SK-N-SH (cell line): ENCODE measurements around the gene SCN3A. TPM values are rescaled to one million over a fixed set of nuclear protein-coding genes. Genes with fewer than 3 reads are reported as not detected.
A peak's percentile ranks its signal among the peaks of the same experiment; 100 is the strongest.

Experiments used
- CTCF ChIA-PET: fragments of 300-600, 350-600 bp; formaldehyde crosslinking; extraction: SDS; loops from one replicate; lab custom pipeline; 2021; lab: Yijun Ruan, JAX
- POLR2A ChIA-PET: fragments of 350-600 bp; sonication (Branson Sonifier 250); formaldehyde crosslinking; extraction: SDS; loops from one replicate; lab custom pipeline; 2020; ENCODE audit warnings: antibody characterized with exemption, inconsistent platforms; lab: Yijun Ruan, JAX
- DNase-seq: peaks from one replicate; pipeline ENCODE4 v3.0.0; 2012
- H2AFZ ChIP-seq: fragments of 200-600 bp; sonication (generic); 2 replicates; pipeline ENCODE4 v1.8.1; 2016; ENCODE audit warnings: antibody characterized with exemption, mild to moderate bottlenecking, low read depth
- H3F3A ChIP-seq: fragments of 200-600 bp; sonication (generic); replicated peaks from 2 replicates; pipeline ENCODE3; 2016; ENCODE audit warnings: antibody characterized with exemption, mild to moderate bottlenecking; ENCODE audit not compliant: insufficient read depth
- H3K27ac ChIP-seq, 2 experiments: fragments of 200-500 bp in 1 of 2; fragments of 200-600 bp in 1 of 2; sonication (Bioruptor generic) in 1 of 2; sonication (generic), shearing (Covaris generic) in 1 of 2; 2 replicates each; pipeline versions ENCODE4 v1.5.1 to v1.6.1; 2014 to 2016; ENCODE audit warnings: low read depth in 2 of 2, inconsistent platforms in 1 of 2, low read length in 1 of 2, mild to moderate bottlenecking in 1 of 2, mixed read lengths in 1 of 2
- H3K27me3 ChIP-seq: fragments of 200-600 bp; sonication (generic), shearing (Covaris generic); 2 replicates; pipeline ENCODE4 v1.6.1; 2016; ENCODE audit warnings: mixed run types; ENCODE audit not compliant: insufficient read depth
- H3K36me3 ChIP-seq, 2 experiments: fragments of 200-500 bp in 1 of 2; fragments of 200-600 bp in 1 of 2; sonication (Bioruptor generic) in 1 of 2; sonication (generic) in 1 of 2; replicated peaks in 1 of 2; 2 replicates each; pipeline versions ENCODE3 to v1.5.1; 2014 to 2016; ENCODE audit warnings: low read length in 1 of 2, mild to moderate bottlenecking in 1 of 2; ENCODE audit not compliant: insufficient read depth in 2 of 2, control insufficient read depth in 1 of 2
- H3K4me1 ChIP-seq, 2 experiments: fragments of 200-500 bp in 1 of 2; fragments of 200-600 bp in 1 of 2; sonication (Bioruptor generic) in 1 of 2; sonication (generic), shearing (Covaris generic) in 1 of 2; 2 replicates each; pipeline versions ENCODE4 v1.5.1 to v1.6.1; 2014 to 2016; ENCODE audit warnings: low read depth in 1 of 2, low read length in 1 of 2, mixed run types in 1 of 2; ENCODE audit not compliant: insufficient read depth in 2 of 2, control insufficient read depth in 1 of 2
- H3K4me2 ChIP-seq: fragments of 200-600 bp; sonication (generic), shearing (Covaris generic); 2 replicates; pipeline ENCODE4 v1.6.1; 2017; ENCODE audit warnings: mixed run types
- H3K4me3 ChIP-seq, 2 experiments: fragments of 200-500 bp in 1 of 2; fragments of 200-600 bp in 1 of 2; sonication (Bioruptor generic) in 1 of 2; sonication (generic), shearing (Covaris generic) in 1 of 2; 2 replicates each; pipeline versions ENCODE4 v1.5.1 to v1.8.1; 2014 to 2016; ENCODE audit warnings: low read depth in 2 of 2, inconsistent platforms in 1 of 2, low read length in 1 of 2, mild to moderate bottlenecking in 1 of 2, mixed read lengths in 1 of 2, moderate library complexity in 1 of 2
- H3K79me2 ChIP-seq: fragments of 200-600 bp; sonication (generic); 2 replicates; pipeline ENCODE4 v1.8.1; 2017; ENCODE audit warnings: mild to moderate bottlenecking; ENCODE audit not compliant: insufficient read depth
- H3K9ac ChIP-seq: fragments of 200-600 bp; sonication (generic); 2 replicates; pipeline ENCODE4 v1.6.1; 2017; ENCODE audit warnings: mixed run types
- H3K9me2 ChIP-seq: fragments of 200-600 bp; sonication (generic); 2 replicates; pipeline ENCODE4 v1.6.1; 2017; ENCODE audit warnings: mixed run types
- H3K9me3 ChIP-seq: fragments of 200-600 bp; sonication (generic); 2 replicates; pipeline ENCODE4 v1.6.1; 2017; ENCODE audit warnings: mixed run types, mild to moderate bottlenecking, moderate library complexity
- H4K20me1 ChIP-seq: fragments of 200-600 bp; sonication (generic); 2 replicates; pipeline ENCODE4 v1.6.1; 2017; ENCODE audit warnings: mild to moderate bottlenecking, mixed run types; ENCODE audit not compliant: insufficient read depth
- EP300 ChIP-seq, 2 experiments: IDR thresholded peaks; 2 replicates each; pipeline versions ENCODE4 v1.4.0 to v1.6.1; 2012; ENCODE audit warnings: borderline replicate concordance in 1 of 2, low read depth in 1 of 2, low read length in 1 of 2
- MXI1 ChIP-seq: IDR thresholded peaks from 2 replicates; pipeline ENCODE4 v1.6.1; 2012; ENCODE audit warnings: mild to moderate bottlenecking, low read depth, low read length, improper control_type of control experiment
- NFIC ChIP-seq: IDR thresholded peaks from 2 replicates; pipeline ENCODE4 v1.4.0; 2012; ENCODE audit warnings: borderline replicate concordance
- RAD21 ChIP-seq: IDR thresholded peaks from 2 replicates; pipeline ENCODE4 v1.6.1; 2012; ENCODE audit warnings: mild to moderate bottlenecking, low read length
- RFX5 ChIP-seq: IDR thresholded peaks from 2 replicates; pipeline ENCODE4 v1.6.1; 2012; ENCODE audit warnings: mild to moderate bottlenecking, improper control_type of control experiment, low read length
- RXRA ChIP-seq: IDR thresholded peaks from 2 replicates; pipeline ENCODE4 v1.4.0; 2012; ENCODE audit warnings: low read depth, mild to moderate bottlenecking, borderline replicate concordance
- SIN3A ChIP-seq: IDR thresholded peaks from 2 replicates; pipeline ENCODE4 v1.6.1; 2012; ENCODE audit warnings: low read depth, mild to moderate bottlenecking, low read length, moderate library complexity, borderline replicate concordance
- SMC3 ChIP-seq: IDR thresholded peaks from 2 replicates; pipeline ENCODE4 v1.6.1; 2012; ENCODE audit warnings: low read depth, low read length, improper control_type of control experiment
- TAF1 ChIP-seq: IDR thresholded peaks from 2 replicates; pipeline ENCODE4 v1.6.1; 2012; ENCODE audit warnings: low read depth, mild to moderate bottlenecking, low read length, moderate library complexity, borderline replicate concordance
- TCF12 ChIP-seq: IDR thresholded peaks from 2 replicates; pipeline ENCODE4 v1.4.0; 2012
- WGBS: methylation state at CpG from one replicate; pipeline ENCODE4 v1.1.6; 2017; ENCODE audit warnings: low lambda C conversion rate; 5-methylcytosine and 5-hydroxymethylcytosine counted together
- polyA plus RNA-seq, 3 experiments: library from polyadenylated mRNA; depleted of rRNA; stranded (reverse); fragments of >200 nt; gene quantifications; 2 replicates each; pipeline ENCODE4 v1.2.3, GENCODE V29; 2012
- TF ChIP-seq, protein P1 (sequence below): IDR thresholded peaks from 2 replicates; pipeline ENCODE4 v1.6.1; 2012; ENCODE audit warnings: mild to moderate bottlenecking, low read depth, low read length, moderate library complexity
- TF ChIP-seq, protein P2 (sequence below): IDR thresholded peaks from 2 replicates; pipeline ENCODE4 v1.4.0; 2012; ENCODE audit warnings: low read depth, borderline replicate concordance
- TF ChIP-seq, protein P3 (sequence below): IDR thresholded peaks from 2 replicates; pipeline ENCODE4; 2012
- TF ChIP-seq, protein P4 (sequence below): IDR thresholded peaks from 2 replicates; pipeline ENCODE4 v1.4.0; 2012; ENCODE audit warnings: low read depth, borderline replicate concordance

The SCN3A gene
- polyA plus RNA-seq, 1 of the 3 experiments (the other 2 are of a cell fraction) = 0.33 TPM

DNA sequence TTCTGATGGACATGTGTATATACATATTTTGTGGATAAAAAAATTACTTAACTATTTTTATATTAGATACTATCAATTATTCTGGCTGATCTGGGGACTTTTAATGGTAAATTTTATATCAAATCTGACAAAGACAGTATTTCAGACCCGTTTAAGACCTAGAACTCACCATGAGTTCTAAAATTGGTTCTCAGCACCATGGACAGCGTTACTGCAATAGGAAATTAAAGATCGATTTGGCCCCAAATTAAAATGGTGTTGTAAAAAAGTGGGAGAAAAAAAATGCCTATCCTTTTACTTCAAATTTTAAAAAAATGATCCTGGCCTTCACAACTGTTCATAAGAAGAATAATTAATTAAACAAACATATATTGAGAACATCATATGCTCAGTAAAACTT lies 34.4 kb upstream of the SCN3A start:
- Histone ChIP-seq H3K4me3 (no peak overlapping the region), H3K9me3 (no peaks in the 10 kb centered on the region), H3F3A (peaks cover 6% of the 10 kb centered on the region), H3K27me3 (no peaks in the 10 kb centered on the region), H3K9ac (no peak overlapping the region), H3K27ac (no peak overlapping the region), H4K20me1 (no peaks in the 10 kb centered on the region), H2AFZ (no peak overlapping the region), H3K4me1 (no peaks in the 10 kb centered on the region; a peak in 1 of 4 replicates), H3K4me2 (no peak overlapping the region), H3K79me2 (no peaks in the 10 kb centered on the region), H3K36me3 (no peaks in the 10 kb centered on the region), H3K9me2 (no peaks in the 10 kb centered on the region)
- no peak for DNase-seq
- TF ChIP-seq MXI1 = no peak
- no peak for TF ChIP-seq NFIC
- TF ChIP-seq, protein P1, sequence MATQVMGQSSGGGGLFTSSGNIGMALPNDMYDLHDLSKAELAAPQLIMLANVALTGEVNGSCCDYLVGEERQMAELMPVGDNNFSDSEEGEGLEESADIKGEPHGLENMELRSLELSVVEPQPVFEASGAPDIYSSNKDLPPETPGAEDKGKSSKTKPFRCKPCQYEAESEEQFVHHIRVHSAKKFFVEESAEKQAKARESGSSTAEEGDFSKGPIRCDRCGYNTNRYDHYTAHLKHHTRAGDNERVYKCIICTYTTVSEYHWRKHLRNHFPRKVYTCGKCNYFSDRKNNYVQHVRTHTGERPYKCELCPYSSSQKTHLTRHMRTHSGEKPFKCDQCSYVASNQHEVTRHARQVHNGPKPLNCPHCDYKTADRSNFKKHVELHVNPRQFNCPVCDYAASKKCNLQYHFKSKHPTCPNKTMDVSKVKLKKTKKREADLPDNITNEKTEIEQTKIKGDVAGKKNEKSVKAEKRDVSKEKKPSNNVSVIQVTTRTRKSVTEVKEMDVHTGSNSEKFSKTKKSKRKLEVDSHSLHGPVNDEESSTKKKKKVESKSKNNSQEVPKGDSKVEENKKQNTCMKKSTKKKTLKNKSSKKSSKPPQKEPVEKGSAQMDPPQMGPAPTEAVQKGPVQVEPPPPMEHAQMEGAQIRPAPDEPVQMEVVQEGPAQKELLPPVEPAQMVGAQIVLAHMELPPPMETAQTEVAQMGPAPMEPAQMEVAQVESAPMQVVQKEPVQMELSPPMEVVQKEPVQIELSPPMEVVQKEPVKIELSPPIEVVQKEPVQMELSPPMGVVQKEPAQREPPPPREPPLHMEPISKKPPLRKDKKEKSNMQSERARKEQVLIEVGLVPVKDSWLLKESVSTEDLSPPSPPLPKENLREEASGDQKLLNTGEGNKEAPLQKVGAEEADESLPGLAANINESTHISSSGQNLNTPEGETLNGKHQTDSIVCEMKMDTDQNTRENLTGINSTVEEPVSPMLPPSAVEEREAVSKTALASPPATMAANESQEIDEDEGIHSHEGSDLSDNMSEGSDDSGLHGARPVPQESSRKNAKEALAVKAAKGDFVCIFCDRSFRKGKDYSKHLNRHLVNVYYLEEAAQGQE = peak; percentile 96
- 31% methylated on average over 3 of the region's 3 CpGs for WGBS
- ChIA-PET CTCF (interaction anchor here (0.8 to 3.1 kb wide), 31 partner anchors 10 to 635 kb away, joined by 3 to 27 read pairs (median 7); partner anchors contain the start of gene SCN3A), POLR2A (no interaction called here)

DNA sequence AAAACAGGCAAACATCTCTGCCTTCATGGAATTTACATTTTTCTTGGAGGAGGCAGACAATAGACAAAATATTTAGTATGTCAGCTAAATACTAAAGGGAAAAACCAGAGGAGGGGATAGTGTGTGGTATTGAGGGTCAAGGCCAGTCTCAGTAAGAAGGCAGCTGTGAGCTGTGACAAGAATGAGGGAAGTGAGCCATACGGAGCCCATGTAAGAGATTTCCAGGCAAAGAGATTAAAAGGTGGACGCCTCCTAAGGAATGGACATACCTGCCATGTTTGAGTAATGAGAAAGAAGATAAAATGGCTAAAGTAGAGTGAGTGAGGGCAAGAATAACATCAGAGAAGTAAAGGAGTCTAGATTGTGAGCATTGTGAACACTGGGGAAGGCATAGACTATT lies 33.2 kb upstream of the SCN3A start:
- ChIA-PET POLR2A (no interaction called here), CTCF (interaction anchor here (1.0 to 3.0 kb wide), 6 partner anchors 57 to 637 kb away, joined by 3 to 12 read pairs (median 4); no protein-coding TSS in a partner anchor)
- H3K79me2 ChIP-seq = no peaks in the 10 kb centered on the region
- H4K20me1 ChIP-seq = no peaks in the 10 kb centered on the region
- H3K4me1 ChIP-seq = no peaks in the 10 kb centered on the region; a peak in 1 of 4 replicates
- no peak for DNase-seq
- no peak overlapping the region for H2AFZ ChIP-seq
- no peaks in the 10 kb centered on the region for H3K9me2 ChIP-seq
- H3K27ac ChIP-seq = no peak overlapping the region
- TF ChIP-seq SIN3A = no peak
- TF ChIP-seq SMC3 = no peak
- TF ChIP-seq NFIC = no peak
- no peak overlapping the region for H3K9ac ChIP-seq
- H3F3A ChIP-seq = peaks cover 6% of the 10 kb centered on the region
- H3K36me3 ChIP-seq = no peaks in the 10 kb centered on the region
- H3K27me3 ChIP-seq = no peaks in the 10 kb centered on the region
- H3K9me3 ChIP-seq = no peaks in the 10 kb centered on the region
- WGBS = 49% methylated on average over 2 of the region's 2 CpGs
- H3K4me3 ChIP-seq = no peak overlapping the region
- no peak overlapping the region for H3K4me2 ChIP-seq

DNA sequence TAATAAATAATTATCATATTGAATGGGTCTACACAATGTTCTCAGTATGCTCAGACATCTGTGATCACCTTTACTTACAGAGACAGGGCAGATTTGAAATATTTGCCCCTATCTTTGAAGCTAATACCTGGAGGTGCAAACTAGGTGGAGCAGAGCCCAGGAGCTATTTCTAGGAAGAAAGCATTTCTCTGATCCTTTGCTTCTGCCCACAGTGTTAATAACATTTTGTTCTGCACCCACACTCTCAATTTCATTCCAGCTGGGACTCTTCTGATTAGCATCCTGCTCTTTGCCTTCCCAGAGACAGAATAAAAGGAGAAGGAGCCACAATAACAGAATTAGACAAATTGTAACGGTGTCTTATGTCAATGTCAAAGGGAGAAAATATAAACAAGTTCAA lies 23.7 kb upstream of the SCN3A start:
- Histone ChIP-seq H3K79me2 (no peaks in the 10 kb centered on the region), H3K36me3 (no peaks in the 10 kb centered on the region), H4K20me1 (no peaks in the 10 kb centered on the region), H3K4me2 (no peak overlapping the region), H3K9ac (no peak overlapping the region), H3K9me3 (no peaks in the 10 kb centered on the region), H3K4me1 (no peaks in the 10 kb centered on the region), H3K9me2 (no peaks in the 10 kb centered on the region), H2AFZ (no peak overlapping the region), H3K4me3 (no peak overlapping the region), H3F3A (no peaks in the 10 kb centered on the region), H3K27me3 (no peaks in the 10 kb centered on the region), H3K27ac (no peak overlapping the region)
- ChIA-PET CTCF (interaction anchor here (1.3 to 4.4 kb wide), 4 partner anchors 12 to 211 kb away, joined by 4 to 26 read pairs (median 12); partner anchors contain the start of genes SCN2A and SCN3A), POLR2A (no interaction called here)
- no peak for DNase-seq
- 51% methylated on average over 1 of the region's 1 CpG for WGBS
- TF ChIP-seq NFIC = no peak
- no peak for TF ChIP-seq EP300 (IDR thresholded peaks at IDR 0.05; ENCODE audit: borderline replicate concordance in 1 of 2, low read depth in 1 of 2, low read length in 1 of 2)
- no peak for TF ChIP-seq RAD21
- TF ChIP-seq TCF12 = no peak
- TF ChIP-seq, protein P2, sequence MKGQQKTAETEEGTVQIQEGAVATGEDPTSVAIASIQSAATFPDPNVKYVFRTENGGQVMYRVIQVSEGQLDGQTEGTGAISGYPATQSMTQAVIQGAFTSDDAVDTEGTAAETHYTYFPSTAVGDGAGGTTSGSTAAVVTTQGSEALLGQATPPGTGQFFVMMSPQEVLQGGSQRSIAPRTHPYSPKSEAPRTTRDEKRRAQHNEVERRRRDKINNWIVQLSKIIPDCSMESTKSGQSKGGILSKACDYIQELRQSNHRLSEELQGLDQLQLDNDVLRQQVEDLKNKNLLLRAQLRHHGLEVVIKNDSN = no peak
- no peak for TF ChIP-seq RFX5
- no peak for TF ChIP-seq TAF1
- no peak for TF ChIP-seq RXRA
- TF ChIP-seq, protein P3, sequence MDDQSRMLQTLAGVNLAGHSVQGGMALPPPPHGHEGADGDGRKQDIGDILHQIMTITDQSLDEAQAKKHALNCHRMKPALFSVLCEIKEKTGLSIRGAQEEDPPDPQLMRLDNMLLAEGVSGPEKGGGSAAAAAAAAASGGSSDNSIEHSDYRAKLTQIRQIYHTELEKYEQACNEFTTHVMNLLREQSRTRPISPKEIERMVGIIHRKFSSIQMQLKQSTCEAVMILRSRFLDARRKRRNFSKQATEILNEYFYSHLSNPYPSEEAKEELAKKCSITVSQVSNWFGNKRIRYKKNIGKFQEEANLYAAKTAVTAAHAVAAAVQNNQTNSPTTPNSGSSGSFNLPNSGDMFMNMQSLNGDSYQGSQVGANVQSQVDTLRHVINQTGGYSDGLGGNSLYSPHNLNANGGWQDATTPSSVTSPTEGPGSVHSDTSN = no peak
- TF ChIP-seq, protein P4, sequence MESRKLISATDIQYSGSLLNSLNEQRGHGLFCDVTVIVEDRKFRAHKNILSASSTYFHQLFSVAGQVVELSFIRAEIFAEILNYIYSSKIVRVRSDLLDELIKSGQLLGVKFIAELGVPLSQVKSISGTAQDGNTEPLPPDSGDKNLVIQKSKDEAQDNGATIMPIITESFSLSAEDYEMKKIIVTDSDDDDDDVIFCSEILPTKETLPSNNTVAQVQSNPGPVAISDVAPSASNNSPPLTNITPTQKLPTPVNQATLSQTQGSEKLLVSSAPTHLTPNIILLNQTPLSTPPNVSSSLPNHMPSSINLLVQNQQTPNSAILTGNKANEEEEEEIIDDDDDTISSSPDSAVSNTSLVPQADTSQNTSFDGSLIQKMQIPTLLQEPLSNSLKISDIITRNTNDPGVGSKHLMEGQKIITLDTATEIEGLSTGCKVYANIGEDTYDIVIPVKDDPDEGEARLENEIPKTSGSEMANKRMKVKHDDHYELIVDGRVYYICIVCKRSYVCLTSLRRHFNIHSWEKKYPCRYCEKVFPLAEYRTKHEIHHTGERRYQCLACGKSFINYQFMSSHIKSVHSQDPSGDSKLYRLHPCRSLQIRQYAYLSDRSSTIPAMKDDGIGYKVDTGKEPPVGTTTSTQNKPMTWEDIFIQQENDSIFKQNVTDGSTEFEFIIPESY = no peak
